Measurements from ENCODE around the gene NETO1. TPM values are rescaled to one million over a fixed set of nuclear protein-coding genes. Genes with fewer than 3 reads are reported as not detected.

NETO1 gene
- total RNA-seq, 1 donor from 2014 or later = not detected

- Histone ChIP-seq H3K9me3 (no peaks in the 10 kb centered on the region), H3K27ac (no peak overlapping the region), H3K27me3 (no peaks in the 10 kb centered on the region), H3K4me3 (no peak overlapping the region), H3K4me1 (no peaks in the 10 kb centered on the region), H3K36me3 (no peaks in the 10 kb centered on the region)
- no peak for ATAC-seq
- DNase-seq = no peak
- TF ChIP-seq CTCF (IDR thresholded peaks at IDR 0.05) = no peak
- intact Hi-C loops (cut with DNase I) = no loop called here
These were observed 8.7 kb downstream of the NETO1 start for GRCh38 chr18:72859088-72859487.

GRCh38 chr18:72849671-72850070 lies 18.1 kb downstream of the NETO1 start:
- Histone ChIP-seq H3K36me3 (no peaks in the 10 kb centered on the region), H3K4me3 (no peak overlapping the region), H3K9me3 (no peaks in the 10 kb centered on the region), H3K27ac (no peak overlapping the region), H3K4me1 (no peaks in the 10 kb centered on the region), H3K27me3 (no peaks in the 10 kb centered on the region)
- no peak for ATAC-seq
- no peak for TF ChIP-seq CTCF (IDR thresholded peaks at IDR 0.05)
- DNase-seq = no peak
- intact Hi-C loops (cut with DNase I) = no loop called here

- no peaks in the 10 kb centered on the region for H3K27me3 ChIP-seq
- intact Hi-C loops (cut with DNase I) = no loop called here
These were observed 19.1 kb downstream of the NETO1 start for GRCh38 chr18:72848503-72849237.

GRCh38 chr18:72847771-72848170 lies 20.0 kb downstream of the NETO1 start:
- no peak for TF ChIP-seq CTCF (IDR thresholded peaks at IDR 0.05)

More at GRCh38 chr18:72848503-72849237, 19.1 kb downstream of the NETO1 start:
- H3K4me1 ChIP-seq = no peaks in the 10 kb centered on the region
- H3K4me3 ChIP-seq = no peak overlapping the region
- DNase-seq (no peak), ATAC-seq (no peak)
- no peak overlapping the region for H3K27ac ChIP-seq
- TF ChIP-seq CTCF (IDR thresholded peaks at IDR 0.05) = no peak
- no peaks in the 10 kb centered on the region for H3K36me3 ChIP-seq
- H3K9me3 ChIP-seq = no peaks in the 10 kb centered on the region

GRCh38 chr18:72846736-72847533 lies 20.9 kb downstream of the NETO1 start:
- H3K4me1 ChIP-seq = no peaks in the 10 kb centered on the region
- intact Hi-C loops (cut with DNase I) = no loop called here
- H3K9me3 ChIP-seq = no peaks in the 10 kb centered on the region
- H3K27ac ChIP-seq = no peak overlapping the region
- H3K36me3 ChIP-seq = no peaks in the 10 kb centered on the region
- no peak overlapping the region for H3K4me3 ChIP-seq
- ATAC-seq = no peak
- H3K27me3 ChIP-seq = no peaks in the 10 kb centered on the region
- no peak for TF ChIP-seq CTCF (IDR thresholded peaks at IDR 0.05)
- no peak for DNase-seq

More at GRCh38 chr18:72847771-72848170, 20.0 kb downstream of the NETO1 start:
- ATAC-seq = no peak
- no peak overlapping the region for H3K4me3 ChIP-seq
- no peaks in the 10 kb centered on the region for H3K36me3 ChIP-seq
- intact Hi-C loops (cut with DNase I) = no loop called here
- no peaks in the 10 kb centered on the region for H3K4me1 ChIP-seq
- H3K9me3 ChIP-seq = no peaks in the 10 kb centered on the region
- no peak for DNase-seq
- no peak overlapping the region for H3K27ac ChIP-seq
- no peaks in the 10 kb centered on the region for H3K27me3 ChIP-seq
